Upper lobe of left lung (tissue), 6 donors: Measurements from ENCODE around the gene LDHB. TPM values are rescaled to one million over a fixed set of nuclear protein-coding genes. Genes with fewer than 3 reads are reported as not detected.
"Not testable (repeated sequence)": the region's sequence is repeated elsewhere in the genome, so short reads cannot be mapped to it uniquely, and the experiment has no call there.

Source experiments
- ATAC-seq, 2 donors: fragments of 200-7000 bp; cut with Tn5 transposase; one replicate each; pipeline ENCODE4 v1.9.1; 2022; ENCODE audit warnings: mild to moderate bottlenecking in 2 of 2, moderate library complexity in 2 of 2; ENCODE audit not compliant: low FRiP score in 2 of 2
- DNase-seq, 2 donors: peaks; one replicate each; pipeline ENCODE4 v3.0.0-alpha.2; 2019 to 2020
- H3K27ac ChIP-seq, 4 donors: fragments of 200-600 bp; sonication (generic); one replicate each; pipeline ENCODE4 v1.5.1; 2016 to 2019
- H3K27me3 ChIP-seq, 4 donors: fragments of 200-600 bp; sonication (generic); one replicate each; pipeline ENCODE4 v1.5.1; 2017 to 2019
- H3K36me3 ChIP-seq, 4 donors: fragments of 200-600 bp; sonication (generic); one replicate each; pipeline ENCODE4 v1.5.1; 2016 to 2019
- H3K4me1 ChIP-seq, 4 donors: fragments of 200-600 bp; sonication (generic); one replicate each; pipeline ENCODE4 v1.5.1; 2018 to 2019
- H3K4me3 ChIP-seq, 4 donors: fragments of 200-600 bp; sonication (generic); one replicate each; pipeline ENCODE4 v1.5.1; 2017 to 2019; ENCODE audit warnings: mild to moderate bottlenecking in 2 of 4, moderate library complexity in 1 of 4
- H3K9me3 ChIP-seq, 4 donors: fragments of 200-600 bp; sonication (generic); one replicate each; pipeline ENCODE4 v1.5.1; 2018 to 2019
- CTCF ChIP-seq, 6 experiments: fragments of 450-650 bp in 4 of 6; fragments of 200-600 bp in 2 of 6; sonication (generic) in 2 of 6; IDR thresholded peaks; one replicate each; pipeline ENCODE4 v1.5.1; 2016 to 2019; ENCODE audit warnings: antibody characterized with exemption in 6 of 6
- EP300 ChIP-seq, 4 donors: sonication (generic); formaldehyde crosslinking; IDR thresholded peaks; one replicate each; pipeline ENCODE4 v1.5.1; 2017; ENCODE audit warnings: antibody characterized with exemption in 4 of 4, control low read depth in 2 of 4
- POLR2A ChIP-seq, 4 donors: fragments of 450-650 bp; IDR thresholded peaks; one replicate each; pipeline ENCODE4 v1.5.1; 2016 to 2017; ENCODE audit warnings: antibody characterized with exemption in 4 of 4, mild to moderate bottlenecking in 2 of 4
- POLR2AphosphoS5 ChIP-seq, 2 donors: sonication (generic); formaldehyde crosslinking; IDR thresholded peaks; one replicate each; pipeline ENCODE4 v1.5.1; 2017; ENCODE audit warnings: antibody characterized with exemption in 2 of 2
- WGBS, 2 donors: methylation state at CpG; one replicate each; pipeline ENCODE4 v1.1.5; 2017 to 2018; 5-methylcytosine and 5-hydroxymethylcytosine counted together
- total RNA-seq, 6 donors: library from RNA; depleted of rRNA in 4 of 6; stranded (reverse); fragments of >200 nt in 4 of 6; gene quantifications; one replicate each; pipeline versions ENCODE4 v1.1.0 to v1.2.1, GENCODE V29; 2016 to 2021
- donor health status: DM: no; HTN: no; CAD: no; lungs with moderate emphysema.
- donor health status: DM: no; HTN: yes; CAD: no; lungs with severe emphysema.

Gene LDHB
- total RNA-seq, 6 donors from 2014 or later: 78.6 to 538 (median 297) TPM

- no peak for DNase-seq
- ATAC-seq: no peak
- H3K27ac ChIP-seq: no peak overlapping the region
- no peaks in the 10 kb centered on the region for H3K36me3 ChIP-seq
- no peaks in the 10 kb centered on the region for H3K27me3 ChIP-seq
- no peaks in the 10 kb centered on the region for H3K9me3 ChIP-seq
- H3K4me1 ChIP-seq: peaks cover 0 to 18% (median 6%) of the 10 kb centered on the region in 4 donors
- 78 to 80% methylated on average over 3 of the region's 3 CpGs for WGBS, 2 donors
- H3K4me3 ChIP-seq: no peak overlapping the region
- no peak for TF ChIP-seq EP300 (IDR thresholded peaks at IDR 0.05)
- TF ChIP-seq POLR2A (IDR thresholded peaks at IDR 0.05): no peak
- TF ChIP-seq CTCF (IDR thresholded peaks at IDR 0.05): no peak
Measured at GRCh38 chr12:21675641-21676040, 18.0 kb upstream of the LDHB start.

GRCh38 chr12:21675096-21675495 lies 17.5 kb upstream of the LDHB start:
- Histone ChIP-seq H3K36me3 (no peaks in the 10 kb centered on the region), H3K27me3 (no peaks in the 10 kb centered on the region), H3K9me3 (no peaks in the 10 kb centered on the region), H3K27ac (no peak overlapping the region), H3K4me3 (no peak overlapping the region), H3K4me1 (peaks cover 0 to 15% (median 4%) of the 10 kb centered on the region in 4 donors)
- ATAC-seq (no peak), DNase-seq (no peak)
- TF ChIP-seq CTCF (IDR thresholded peaks at IDR 0.05) (no peak), EP300 (IDR thresholded peaks at IDR 0.05) (no peak), POLR2A (IDR thresholded peaks at IDR 0.05) (no peak), POLR2AphosphoS5 (IDR thresholded peaks at IDR 0.05) (no peak)
- WGBS, 2 donors: 84 to 85% methylated on average over 5 of the region's 5 CpGs

GRCh38 chr12:21673830-21674552 lies 16.3 kb upstream of the LDHB start:
- not testable (repeated sequence) for H3K27me3 ChIP-seq, H3K9me3 ChIP-seq, H3K27ac ChIP-seq, ATAC-seq, H3K4me3 ChIP-seq, H3K36me3 ChIP-seq
- H3K4me1 ChIP-seq: peaks cover 0 to 15% (median 0%) of the 10 kb centered on the region in 4 donors
- 90 to 97% methylated on average over 5 to 33 of the region's 39 CpGs for WGBS, 2 donors
- DNase-seq: peak in 1 of 2 donors; percentile 83

GRCh38 chr12:21672146-21672545 lies 14.5 kb upstream of the LDHB start:
- TF ChIP-seq POLR2A (IDR thresholded peaks at IDR 0.05) (no peak), EP300 (IDR thresholded peaks at IDR 0.05) (no peak), CTCF (IDR thresholded peaks at IDR 0.05) (no peak), POLR2AphosphoS5 (IDR thresholded peaks at IDR 0.05) (no peak)
- Histone ChIP-seq H3K27me3 (no peaks in the 10 kb centered on the region), H3K9me3 (no peaks in the 10 kb centered on the region), H3K4me3 (no peak overlapping the region), H3K4me1 (peaks cover 0 to 12% (median 0%) of the 10 kb centered on the region in 4 donors), H3K27ac (no peak overlapping the region), H3K36me3 (no peaks in the 10 kb centered on the region)
- WGBS, 2 donors: 35 to 42% methylated on average over 1 of the region's 1 CpG
- no peak for ATAC-seq
- DNase-seq: no peak

GRCh38 chr12:21666722-21667121 lies 9.1 kb upstream of the LDHB start:
- WGBS, 2 donors: 42 to 44% methylated on average over 4 of the region's 4 CpGs
- Histone ChIP-seq H3K27me3 (no peaks in the 10 kb centered on the region), H3K27ac (peak overlapping the region in 1 of 4 donors; percentile 3), H3K9me3 (no peaks in the 10 kb centered on the region), H3K36me3 (no peaks in the 10 kb centered on the region), H3K4me1 (peaks cover 0 to under 1% (median 0%) of the 10 kb centered on the region in 4 donors), H3K4me3 (no peak overlapping the region)
- ATAC-seq: peak in 1 of 2 donors; percentile 72
- TF ChIP-seq POLR2AphosphoS5 (IDR thresholded peaks at IDR 0.05) (no peak), CTCF (IDR thresholded peaks at IDR 0.05) (no peak), POLR2A (IDR thresholded peaks at IDR 0.05) (no peak), EP300 (IDR thresholded peaks at IDR 0.05) (peak in 1 of 4 donors; percentile 40)
- no peak for DNase-seq
